ENCODE measurements around the gene LAMA3.
"Not testable (repeated sequence)": the region's sequence is repeated elsewhere in the genome, so short reads cannot be mapped to it uniquely, and the experiment has no call there.

LAMA3 gene

GRCh38 chr18:23704806-23705205 is 15.6 kb downstream of the LAMA3 start:
- no peak for DNase-seq

- DNase-seq, result no peak
Measured at GRCh38 chr18:23706971-23707640, 17.9 kb downstream of the LAMA3 start.

- no peak for DNase-seq
Measured at GRCh38 chr18:23710068-23710527, 20.8 kb downstream of the LAMA3 start.

GRCh38 chr18:23710946-23711345 is 21.7 kb downstream of the LAMA3 start:
- DNase-seq, result no peak

DNA sequence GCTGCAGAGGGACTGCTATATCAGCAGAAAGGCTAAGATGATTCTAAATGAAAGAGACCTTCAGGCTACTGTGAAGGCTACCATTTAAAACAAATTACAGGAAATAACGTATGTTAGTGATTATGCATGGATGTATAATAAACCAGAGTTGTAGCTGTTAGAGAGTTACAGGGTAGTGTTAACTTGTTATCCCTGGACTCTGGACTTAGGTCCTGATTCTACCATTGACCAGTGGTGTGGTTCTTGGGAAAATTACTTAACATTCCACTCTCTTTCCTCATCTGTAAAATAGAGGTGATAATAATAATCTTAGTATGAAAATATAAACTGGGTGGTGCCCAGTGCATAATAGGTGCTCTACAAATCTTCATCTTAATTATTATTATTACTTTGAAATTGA is 22.2 kb downstream of the LAMA3 start:
- DNase-seq, result no peak

DNA sequence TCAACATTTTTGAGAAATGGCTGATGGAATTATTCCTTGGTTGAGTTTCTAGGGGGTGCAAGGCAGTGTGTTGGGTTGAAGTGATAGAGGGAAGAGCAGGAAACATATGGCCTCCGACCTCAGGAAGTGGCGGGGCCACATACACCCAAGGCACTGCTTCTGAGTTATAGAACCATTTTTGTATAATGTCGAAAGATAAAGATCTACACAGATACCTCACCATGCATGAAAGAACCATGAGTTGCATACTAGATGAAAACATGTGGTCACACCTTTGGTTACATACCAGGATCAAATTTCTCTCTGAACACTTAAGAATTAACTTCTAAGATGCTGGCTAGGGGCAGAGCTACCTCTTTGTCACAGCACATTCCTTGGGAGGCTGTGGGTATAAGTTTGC is 23.2 kb downstream of the LAMA3 start:
- no peak for DNase-seq

- DNase-seq, result no peak
Measured at GRCh38 chr18:23714576-23714975, 25.3 kb downstream of the LAMA3 start.

- DNase-seq, result not testable (repeated sequence)
Measured at GRCh38 chr18:23716079-23716478, 26.8 kb downstream of the LAMA3 start.

- no peak for DNase-seq
Measured at GRCh38 chr18:23716516-23716915, 27.3 kb downstream of the LAMA3 start.

DNA sequence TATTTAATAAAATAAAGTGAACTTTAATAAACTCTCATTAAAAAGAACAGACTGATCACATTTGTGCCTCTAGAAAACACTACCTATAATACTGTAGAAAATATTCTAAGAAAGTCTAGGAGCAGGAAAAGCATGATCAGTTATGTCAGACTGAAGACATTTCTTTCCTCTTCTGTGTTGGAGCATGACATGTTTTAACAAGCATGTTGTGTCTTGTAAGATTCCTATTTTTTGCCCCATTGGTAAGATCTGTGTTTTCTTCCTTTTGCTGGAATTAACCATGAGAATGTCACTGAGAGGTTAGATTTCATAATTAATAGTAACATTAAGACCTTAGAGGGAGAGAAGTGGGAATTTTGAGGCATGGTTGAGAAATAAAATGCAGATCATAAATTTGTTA is 27.7 kb downstream of the LAMA3 start:
- no peak for DNase-seq

DNA sequence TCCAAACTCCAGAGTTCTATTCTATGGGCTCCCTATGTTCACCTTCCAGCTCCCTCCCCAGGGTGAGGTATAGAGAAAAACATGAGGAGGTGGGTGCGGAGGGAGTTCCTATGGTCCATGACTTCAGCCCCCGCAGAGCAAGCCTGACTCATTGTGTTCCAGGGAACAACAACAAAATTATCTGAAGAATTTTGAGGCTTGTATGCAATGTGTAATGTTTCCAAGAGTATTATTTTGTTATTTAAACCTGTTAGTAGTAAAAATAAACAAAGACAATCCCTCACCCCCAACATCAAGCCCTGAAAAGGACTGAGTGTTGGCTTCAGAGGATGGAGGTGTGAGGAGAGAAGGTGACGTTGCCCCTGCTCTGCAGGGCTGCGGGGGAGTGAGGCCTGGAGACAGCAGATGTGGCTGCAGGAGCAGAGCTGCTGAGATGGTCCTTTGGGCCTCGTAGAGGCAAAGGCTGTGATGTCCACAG is 29.0 kb downstream of the LAMA3 start:
- DNase-seq, result no peak

- DNase-seq, result no peak
Measured at GRCh38 chr18:23718731-23719130, 29.5 kb downstream of the LAMA3 start.

DNA sequence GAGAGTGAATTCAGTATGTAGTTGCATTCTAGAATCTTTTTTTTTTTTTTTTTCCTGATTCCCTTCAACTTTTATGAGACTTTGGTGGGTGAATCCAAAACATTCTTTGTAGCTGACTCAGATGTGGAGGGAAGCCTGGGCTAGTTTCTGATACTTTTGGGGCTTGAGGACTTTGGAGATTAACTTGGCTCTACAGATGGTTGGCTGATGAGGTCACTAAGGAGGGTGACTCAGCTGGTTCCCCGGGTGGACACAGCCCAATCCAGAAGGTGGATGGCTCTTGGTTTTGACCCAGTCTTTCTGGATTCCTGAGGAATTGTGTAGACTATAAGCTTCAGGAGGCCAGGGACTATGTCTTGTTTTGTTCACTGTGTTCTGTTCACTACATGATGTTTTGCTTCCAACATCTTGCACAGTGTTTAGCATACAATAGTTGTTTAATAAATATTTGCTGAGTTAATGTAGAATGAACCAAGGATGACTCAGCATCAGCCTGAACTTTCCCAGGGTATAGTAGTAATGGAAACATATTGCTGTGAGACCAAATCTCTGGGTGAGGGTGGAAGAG is 30.5 kb downstream of the LAMA3 start:
- no peak for DNase-seq

- DNase-seq, result no peak
Measured at GRCh38 chr18:23721696-23722480, 32.6 kb downstream of the LAMA3 start.

DNA sequence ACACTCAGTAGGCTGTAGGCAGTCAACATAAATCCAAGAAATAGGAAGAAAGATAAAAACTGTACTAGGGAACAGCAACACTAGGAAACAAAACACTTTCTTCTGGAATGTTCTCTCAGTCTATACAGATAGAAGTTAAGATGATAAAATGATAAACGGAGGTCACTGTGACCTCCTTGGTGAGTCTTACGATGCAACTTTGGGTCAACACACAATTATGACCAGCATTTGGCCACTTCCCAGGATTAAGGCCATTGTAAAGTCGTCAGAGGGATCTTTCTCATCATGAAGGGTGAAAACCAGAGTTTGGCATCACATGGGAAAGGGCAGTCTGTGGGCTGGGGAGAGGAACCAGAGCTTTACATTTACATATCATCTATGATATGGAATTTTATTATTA is 33.4 kb downstream of the LAMA3 start:
- no peak for DNase-seq

GRCh38 chr18:23723121-23723520 is 33.9 kb downstream of the LAMA3 start:
- no peak for DNase-seq

GRCh38 chr18:23724681-23725080 is 35.4 kb downstream of the LAMA3 start:
- DNase-seq, result no peak

DNA sequence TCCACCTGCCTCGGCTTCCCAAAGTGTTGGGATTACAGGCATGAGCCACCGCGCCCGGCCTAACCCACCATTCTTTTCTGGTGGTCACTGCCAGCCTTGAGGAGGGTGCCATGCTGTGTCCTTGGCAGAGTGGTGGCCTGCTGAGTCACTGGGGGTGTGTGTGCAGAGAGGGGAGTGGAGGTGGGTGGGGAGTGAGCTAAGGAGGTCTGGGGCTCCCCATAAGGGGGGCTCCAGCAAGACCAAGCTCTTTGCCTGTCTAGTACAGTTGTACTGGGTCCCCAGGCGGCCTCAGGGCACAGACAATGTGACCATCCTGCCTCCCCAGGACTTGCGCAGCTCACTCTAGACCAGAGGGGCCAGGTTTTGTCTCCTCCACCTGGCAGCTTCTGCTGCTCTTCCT is 36.1 kb downstream of the LAMA3 start:
- DNase-seq, result no peak

DNA sequence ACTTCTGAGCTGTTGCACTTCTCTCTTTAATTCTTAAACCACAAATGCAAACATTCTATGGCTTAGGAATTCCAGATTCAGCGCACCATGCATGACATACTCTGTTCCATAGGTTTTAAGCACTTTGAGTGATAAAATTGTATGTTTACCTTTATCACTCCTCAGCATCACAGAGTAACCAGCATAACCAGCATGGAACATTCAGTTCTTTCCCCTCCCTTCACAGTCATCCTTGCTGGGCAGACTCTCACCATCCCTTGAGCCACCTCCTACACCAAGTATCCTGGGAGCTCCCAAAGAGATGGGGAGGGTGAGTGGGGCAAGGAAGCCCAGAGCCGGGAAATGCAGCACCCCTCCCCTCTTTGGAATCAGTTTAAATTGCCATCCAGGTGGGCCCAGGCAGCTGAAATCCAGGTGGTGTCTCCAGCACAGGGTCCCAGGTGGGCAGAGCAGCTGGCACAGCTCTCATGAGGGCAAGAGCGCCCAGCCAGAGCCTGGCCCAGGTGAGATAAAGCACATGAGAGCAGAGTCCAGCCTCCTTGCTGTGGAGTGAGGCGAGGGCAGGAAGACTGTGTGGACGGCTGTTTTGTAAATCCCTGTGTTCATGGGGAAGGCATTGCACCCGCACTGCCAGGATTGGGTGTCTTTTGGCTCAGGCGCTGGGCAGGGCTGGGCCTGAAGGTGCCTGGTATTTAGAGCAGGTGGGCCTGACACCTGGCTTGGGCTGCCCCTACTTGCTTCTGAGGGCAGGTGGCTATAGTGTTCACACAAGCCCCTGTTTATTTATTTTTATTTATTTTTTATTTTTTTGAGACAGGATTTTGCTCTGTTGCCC is 36.8 kb downstream of the LAMA3 start:
- no peak for DNase-seq

GRCh38 chr18:23727707-23728493 is 38.6 kb downstream of the LAMA3 start:
- no peak for DNase-seq

DNA sequence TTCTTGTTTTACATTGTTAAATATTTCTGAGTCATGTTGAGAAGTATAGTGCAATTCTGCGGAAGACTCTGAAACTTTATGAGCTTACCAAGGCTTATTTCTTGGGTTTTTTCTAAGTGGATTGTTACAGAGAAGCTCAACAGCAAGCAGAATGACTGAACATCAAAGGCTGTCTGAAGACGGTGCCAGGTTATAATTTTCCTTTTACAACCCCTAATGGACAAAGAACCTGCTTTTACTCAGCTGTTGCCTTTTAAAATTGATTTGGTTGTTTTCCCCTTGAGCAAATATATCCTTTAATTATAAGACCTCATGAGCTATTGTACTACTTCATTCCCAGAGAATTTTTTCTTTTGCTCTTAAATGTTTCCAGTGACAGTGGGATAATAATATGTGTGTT is 41.6 kb downstream of the LAMA3 start:
- DNase-seq, result no peak

DNA sequence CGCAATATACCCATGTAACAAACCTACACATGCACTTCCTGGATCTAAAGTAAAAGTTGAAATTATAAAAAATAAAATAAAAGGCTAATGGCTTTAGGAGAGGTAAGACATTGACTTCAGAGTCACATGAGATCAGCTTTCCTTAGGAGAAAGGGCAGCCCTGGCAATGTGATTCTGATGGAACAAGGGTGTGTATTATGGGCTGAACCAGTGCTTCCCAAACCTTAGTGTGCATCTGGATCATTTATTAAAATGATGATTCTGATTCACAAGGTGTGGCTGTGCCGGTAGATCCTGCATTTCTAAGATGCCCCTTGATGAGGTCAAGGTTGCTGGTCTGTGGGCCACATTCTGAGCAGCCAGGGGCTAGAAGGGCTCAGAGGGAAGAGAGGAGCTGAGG is 42.6 kb downstream of the LAMA3 start:
- no peak for DNase-seq
